IPS-NIHi11 (cell line): ENCODE data around the gene INSL3.
"Not testable (repeated sequence)": the region's sequence is repeated elsewhere in the genome, so short reads cannot be mapped to it uniquely, and the experiment has no call there.

Source experiments
- DNase-seq: peaks from one replicate; pipeline ENCODE4 v3.0.0; 2012; ENCODE audit warnings: mixed read lengths, low spot score

INSL3 gene

DNA sequence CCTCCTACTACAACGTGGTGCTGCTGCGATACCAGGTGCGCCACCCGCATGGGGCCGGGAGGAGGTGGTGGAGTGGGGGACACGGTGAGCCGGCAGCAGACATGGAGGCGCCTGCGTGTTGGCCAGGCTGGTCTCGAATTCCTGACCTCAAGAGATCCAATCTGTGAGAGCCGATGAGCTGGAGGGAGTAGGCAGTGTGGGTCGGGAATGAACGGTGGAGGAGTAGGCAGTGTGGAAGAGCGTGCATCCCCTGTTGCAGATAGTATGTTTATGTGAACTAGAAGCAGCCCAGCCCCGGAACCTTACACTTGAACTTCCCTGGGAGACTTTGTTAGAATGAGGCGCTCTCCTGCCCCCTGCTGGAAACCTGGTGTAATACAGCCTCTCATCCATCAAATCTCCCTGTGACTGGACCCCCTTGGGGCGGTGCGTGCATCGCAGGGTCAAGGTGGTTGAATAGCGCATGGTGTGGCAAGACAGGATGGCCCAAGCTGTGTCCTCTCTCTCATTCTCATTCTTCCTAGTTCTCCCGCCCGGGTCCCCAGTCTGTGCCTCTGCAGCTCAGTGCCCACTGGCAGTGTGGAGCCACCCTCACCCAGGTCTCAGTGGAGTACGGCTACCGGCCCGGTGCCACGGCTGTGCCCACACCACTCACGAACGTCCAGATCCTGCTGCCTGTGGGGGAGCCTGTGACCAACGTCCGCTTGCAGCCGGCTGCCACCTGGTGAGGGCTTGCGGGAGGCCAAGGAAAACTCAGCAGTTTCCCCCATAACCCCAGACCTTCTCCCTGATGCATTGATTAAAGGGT lies 36.9 kb downstream of the INSL3 start:
- peak; percentile 87 for DNase-seq

DNA sequence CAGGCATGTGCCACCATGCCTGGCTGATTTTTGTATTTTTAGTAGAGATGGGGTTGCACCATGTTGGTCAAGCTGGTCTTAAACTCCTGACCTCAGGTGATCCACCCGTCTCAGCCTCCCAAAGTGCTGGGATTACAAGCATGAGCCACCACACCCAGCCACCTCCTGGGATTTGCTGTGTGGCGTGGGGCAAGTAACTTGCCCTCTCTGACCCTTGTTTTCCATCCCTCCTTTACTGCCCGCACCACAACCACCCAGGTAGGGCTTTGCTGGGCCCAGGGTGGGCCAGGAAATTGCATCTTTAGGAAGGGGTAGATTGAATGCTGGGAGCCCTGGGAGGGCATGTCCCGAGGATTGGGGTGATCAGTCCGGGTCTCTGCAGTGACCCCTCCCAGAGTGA lies 37.6 kb downstream of the INSL3 start:
- not testable (repeated sequence) for DNase-seq

DNA sequence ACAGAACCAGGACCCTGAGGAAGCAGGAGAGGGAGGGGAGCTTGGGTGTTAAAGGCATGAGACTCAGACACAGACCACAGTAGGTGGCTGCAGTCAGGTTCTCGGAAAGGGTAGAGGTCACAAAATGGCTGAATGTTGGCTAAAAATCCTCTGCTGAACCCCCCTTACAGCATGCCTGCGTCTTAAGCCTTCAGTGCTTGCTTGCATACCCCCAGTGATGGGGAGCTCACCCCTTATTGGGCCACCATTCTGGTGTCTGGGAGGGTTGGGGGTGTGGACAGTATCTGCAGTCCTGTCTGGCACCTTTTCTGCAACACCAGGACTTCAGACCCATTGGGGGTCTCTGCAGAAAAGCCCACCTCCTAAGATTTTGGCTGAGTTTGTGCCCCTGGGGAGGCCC lies 40.5 kb downstream of the INSL3 start:
- no peak for DNase-seq

DNA sequence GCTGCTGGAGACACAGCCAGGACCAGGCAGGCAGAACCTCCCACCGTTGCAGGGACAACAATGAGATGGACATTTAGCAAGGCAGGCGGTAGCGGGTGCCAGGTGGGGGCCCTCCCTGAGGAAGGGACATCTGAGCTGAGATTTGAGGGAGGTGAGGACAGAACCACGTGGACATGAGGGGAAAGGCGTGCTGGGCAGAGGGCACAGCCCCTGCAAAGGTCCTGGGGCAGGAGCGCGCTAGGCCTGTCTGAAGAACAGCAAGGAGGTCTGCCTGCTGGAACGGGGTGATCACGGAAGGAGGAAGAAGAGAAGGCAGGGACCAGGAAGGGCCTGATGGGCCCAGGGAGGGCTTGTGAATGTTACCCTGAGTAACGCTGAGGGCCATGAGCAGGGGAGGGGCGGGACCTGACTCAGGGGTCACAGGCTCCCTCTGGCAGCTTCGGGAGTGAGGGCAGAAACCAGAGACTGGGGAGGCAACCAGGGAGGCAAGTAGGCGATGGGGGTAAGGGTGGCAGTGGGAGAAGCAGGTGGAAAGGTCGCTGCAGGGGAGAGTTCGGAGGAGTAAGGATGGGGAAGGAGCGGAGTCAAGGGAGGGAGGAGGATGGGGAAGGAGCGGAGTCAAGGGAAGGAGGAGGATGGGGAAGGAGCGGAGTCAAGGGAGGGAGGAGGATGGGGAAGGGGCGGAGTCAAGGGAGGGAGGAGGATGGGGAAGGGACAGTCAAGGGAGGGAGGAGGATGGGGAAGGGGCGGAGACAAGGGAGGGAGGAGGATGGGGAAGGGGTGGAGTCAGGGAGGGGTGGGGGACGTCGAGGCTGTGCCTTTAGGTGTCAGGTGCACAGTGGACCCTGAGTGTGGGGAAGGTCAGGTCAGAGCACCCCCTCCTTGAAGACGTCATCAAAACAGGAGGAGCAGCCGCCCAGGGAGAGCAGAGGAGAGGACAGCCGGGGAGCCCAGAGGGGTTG lies 42.1 kb downstream of the INSL3 start:
- peak; percentile 83 for DNase-seq

DNA sequence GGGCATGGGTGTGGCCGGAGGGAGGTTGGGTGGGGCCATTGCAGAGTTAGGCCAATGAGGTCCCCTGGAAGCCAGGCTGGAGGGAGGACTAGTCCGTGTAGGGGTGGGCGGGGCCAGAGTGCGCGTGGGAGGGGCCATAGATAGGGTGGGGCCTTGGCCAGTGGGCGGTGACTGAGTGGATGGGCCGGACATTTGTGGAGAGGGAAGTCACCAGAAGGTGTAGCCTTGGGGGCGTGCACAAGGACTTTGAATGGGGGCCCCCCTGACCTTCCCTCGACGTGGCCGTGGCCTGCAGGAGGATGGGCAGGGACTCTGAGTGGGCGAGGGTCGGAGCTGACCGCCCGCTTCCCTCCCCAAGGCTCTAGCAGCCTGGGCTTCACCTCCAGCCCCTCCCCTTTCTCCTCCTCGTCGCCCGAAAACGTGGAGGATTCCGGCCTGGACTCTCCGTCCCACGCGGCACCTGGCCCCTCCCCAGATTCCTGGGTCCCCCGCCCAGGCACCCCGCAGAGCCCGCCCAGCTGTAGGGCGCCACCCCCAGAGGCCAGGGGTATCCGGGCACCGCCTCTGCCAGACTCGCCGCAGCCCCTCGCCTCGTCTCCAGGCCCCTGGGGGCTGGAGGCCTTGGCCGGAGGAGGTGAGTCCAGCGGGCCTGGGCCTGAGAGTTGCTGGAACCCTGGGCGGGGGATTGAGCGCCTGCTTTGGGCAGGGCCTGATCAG lies 42.9 kb downstream of the INSL3 start:
- DNase-seq: peak; percentile 90

DNA sequence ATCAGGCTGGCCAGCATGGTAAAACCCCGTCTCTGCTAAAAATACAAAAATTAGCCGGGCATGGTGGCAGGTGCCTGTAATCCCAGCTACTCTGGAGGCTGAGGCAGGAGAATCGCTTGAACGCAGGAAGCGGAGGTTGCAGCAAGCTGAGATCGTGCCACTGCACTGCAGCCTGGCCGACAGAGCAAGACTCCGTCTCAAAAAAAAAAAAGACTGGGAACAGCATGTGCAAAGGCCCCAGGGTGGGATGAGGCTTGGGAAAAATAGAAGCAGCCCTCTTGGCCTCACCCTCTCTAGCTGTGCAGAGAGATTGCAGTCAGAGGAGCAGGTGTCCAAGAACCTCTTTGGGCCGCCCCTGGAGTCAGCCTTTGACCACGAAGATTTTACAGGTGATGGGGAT lies 43.5 kb downstream of the INSL3 start:
- not testable (repeated sequence) for DNase-seq

DNA sequence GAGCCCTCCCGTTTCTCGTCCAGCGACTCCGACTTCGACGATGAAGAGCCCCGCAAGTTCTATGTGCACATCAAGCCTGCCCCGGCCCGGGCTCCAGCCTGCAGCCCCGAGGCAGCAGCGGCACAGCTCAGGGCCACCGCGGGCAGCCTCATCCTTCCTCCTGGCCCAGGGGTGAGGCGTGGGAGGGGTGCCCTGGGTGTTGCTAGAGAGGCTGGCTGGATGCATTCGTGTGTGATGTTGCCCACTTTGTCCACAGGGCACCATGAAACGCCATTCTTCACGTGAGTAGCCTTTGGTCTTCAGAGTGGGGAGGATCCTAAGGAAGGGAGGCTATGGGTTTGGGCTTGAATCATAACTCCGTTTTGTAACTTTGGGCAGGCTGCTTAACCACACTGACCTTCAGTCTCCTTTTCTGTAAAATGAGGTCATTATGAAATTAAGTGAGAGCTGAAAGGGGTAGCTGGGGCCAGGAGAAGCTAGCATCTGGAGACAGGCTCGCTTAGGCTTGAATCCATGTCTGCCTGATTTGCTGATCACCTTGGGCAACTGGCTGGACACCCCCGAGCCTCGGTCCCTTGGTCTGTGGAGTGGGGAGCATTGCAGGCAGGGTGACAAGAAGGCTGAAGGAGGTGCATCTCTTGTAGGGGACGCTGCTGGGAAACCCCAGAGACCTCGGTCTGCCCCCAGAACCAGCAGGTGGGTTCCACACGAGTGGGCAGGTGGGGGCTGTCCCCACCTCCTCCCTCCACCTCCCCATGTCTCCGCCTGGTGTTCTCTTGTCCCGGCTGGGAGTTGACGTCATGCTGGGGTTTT lies 45.1 kb downstream of the INSL3 start:
- no peak for DNase-seq

DNA sequence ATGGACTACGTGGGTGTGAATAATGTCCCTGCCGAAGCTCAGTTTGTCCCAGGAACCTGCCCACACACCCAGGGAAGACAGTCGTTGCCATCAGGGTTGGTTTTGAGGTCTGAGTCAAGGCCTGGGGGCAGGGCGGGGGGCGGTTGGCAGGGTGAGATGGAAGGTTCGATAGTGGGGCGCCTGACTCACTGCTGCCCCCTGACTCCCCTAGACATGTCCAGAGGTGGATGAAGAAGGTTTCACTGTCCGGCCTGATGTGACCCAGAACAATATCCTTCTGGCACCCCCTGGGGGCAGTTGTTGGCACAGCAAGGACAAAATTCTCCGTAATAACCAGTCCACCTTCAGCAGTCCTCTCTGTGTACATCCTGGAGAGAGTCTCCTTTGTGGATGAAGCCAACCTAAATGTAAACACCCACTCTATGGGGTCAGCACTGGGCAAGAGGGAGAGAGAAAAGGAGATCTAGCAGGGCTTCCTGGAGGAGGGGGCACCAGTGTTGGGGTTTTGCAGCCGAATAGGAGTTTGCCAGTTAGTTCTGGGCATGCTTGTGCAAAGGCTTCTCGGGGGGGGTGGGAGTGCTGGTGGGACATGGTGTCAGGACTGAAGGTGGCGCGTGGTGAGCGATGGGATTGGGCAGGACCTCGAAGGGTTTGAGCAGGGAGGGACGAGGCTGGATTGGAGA lies 45.9 kb downstream of the INSL3 start:
- DNase-seq: peak; percentile 54

DNA sequence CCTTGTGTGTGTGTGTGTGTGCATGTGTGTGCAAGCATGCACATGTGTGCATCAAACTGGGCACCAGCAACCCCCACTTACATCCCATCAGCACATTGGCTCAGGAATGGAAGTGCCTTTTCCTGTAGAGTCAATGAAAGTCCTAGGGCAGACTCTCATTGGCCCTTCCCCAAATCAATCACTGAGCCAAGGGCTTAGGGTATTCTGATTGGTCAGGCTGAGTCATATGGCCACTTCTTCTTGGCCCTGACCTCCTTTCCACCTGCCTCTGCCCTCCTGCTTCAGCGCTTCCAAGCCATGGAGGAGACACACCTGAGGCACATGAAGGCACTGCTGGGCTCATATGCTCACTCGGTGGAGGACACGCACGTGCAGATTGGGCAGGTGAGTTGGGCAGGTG lies 49.1 kb downstream of the INSL3 start:
- no peak for DNase-seq

DNA sequence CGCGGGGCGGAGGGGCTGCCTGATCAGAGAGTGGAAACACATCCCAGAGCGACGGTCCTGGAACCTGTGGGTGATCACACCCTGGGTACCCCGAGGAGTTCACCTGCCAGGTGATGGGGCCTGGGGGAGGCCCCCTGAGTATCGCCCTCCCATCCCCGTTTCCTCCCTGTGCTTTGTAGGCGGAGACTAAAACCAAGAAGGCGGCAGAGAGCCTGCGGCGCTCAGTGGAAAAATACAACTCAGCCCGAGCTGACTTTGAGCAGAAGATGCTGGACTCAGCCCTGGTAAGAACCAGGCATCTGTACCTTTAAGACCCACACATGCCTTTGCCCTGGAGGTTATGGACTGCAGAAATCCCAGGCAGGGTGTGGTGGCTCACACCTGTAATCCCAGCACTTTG lies 50.7 kb downstream of the INSL3 start:
- no peak for DNase-seq

DNA sequence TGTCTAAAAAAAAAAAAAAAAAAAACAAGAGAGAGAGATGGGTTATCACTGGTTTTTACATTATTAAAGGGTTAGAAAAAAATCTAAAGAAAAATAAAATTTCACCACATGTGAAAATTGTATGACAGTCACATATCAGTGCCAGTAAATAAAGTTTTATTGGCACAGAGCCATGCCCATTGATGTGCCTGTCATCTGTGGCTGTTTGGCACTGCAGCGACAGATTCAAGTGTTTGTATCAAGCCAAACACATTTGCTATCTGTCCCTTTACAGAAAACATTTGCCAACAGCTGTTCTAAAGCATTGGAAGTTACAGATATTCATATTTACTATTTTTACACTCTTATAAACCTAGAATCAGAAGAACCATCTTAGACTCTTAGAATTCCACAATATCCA lies 53.8 kb downstream of the INSL3 start:
- no peak for DNase-seq

DNA sequence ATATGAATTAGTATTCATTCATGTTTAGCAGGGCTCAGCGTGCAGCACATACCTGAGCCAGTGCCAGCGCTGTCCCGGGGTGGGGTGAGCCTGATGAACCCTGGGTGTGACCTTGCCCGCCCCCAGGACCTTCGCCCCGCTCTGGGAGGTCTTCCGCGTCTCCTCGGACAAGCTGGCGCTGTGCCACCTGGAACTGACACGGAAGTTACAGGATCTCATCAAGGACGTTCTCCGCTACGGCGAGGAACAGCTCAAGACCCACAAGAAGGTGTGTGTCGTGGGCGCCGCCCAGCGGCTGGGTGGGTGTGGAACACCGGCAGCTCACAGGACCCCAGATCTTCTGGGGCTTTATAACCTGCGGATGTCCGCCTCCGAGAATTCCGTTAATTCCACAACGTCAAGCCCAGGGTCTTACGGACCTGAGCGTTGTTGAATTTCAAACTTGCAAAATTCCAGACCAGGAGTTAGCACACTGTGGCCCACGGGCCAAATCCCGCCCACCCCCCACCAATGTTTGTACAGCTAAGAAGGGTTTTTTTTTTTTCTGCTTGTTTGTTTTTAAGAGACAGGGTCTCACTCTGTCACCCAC lies 54.7 kb downstream of the INSL3 start:
- DNase-seq: peak; percentile 73
